HepG2 (cell line): ENCODE results near the gene ZMYND19. TPM values are rescaled to one million over a fixed set of nuclear protein-coding genes. Genes with fewer than 3 reads are reported as not detected.

Experiments used
- HIVEP1 ChIP-seq: sonication (generic); formaldehyde crosslinking; IDR thresholded peaks from 2 replicates; pipeline ENCODE4 v1.4.0; 2020; ENCODE audit warnings: mild to moderate bottlenecking, missing genetic modification reagents
- KLF15 ChIP-seq: sonication (generic); formaldehyde crosslinking; IDR thresholded peaks from 2 replicates; pipeline ENCODE4 v1.8.1; 2023; ENCODE audit warnings: borderline replicate concordance, mild to moderate bottlenecking, inconsistent platforms, missing genetic modification reagents, mixed read lengths
- RAD51 ChIP-seq: fragments of 450-650 bp; IDR thresholded peaks from 2 replicates; pipeline ENCODE4 v1.6.1; 2016; ENCODE audit warnings: borderline replicate concordance
- THAP11 ChIP-seq: IDR thresholded peaks from 2 replicates; pipeline ENCODE4 v1.6.1; 2016; ENCODE audit warnings: missing biosample characterization, missing genetic modification reagents
- ZBTB20 ChIP-seq: sonication (generic); formaldehyde crosslinking; IDR thresholded peaks from 2 replicates; pipeline ENCODE4 v1.8.1; 2023; ENCODE audit warnings: missing genetic modification reagents, low read depth, mild to moderate bottlenecking, borderline replicate concordance
- ZFP41 ChIP-seq: sonication (generic); formaldehyde crosslinking; IDR thresholded peaks from 2 replicates; pipeline ENCODE4 v1.4.0; 2020; ENCODE audit warnings: mild to moderate bottlenecking, missing genetic modification reagents, borderline replicate concordance
- ZMYM4 ChIP-seq: sonication (generic); formaldehyde crosslinking; IDR thresholded peaks from 2 replicates; pipeline ENCODE4 v1.8.1; 2023; ENCODE audit warnings: mild to moderate bottlenecking, missing genetic modification reagents
- ZNF296 ChIP-seq: sonication (generic); formaldehyde crosslinking; conservative IDR thresholded peaks from 2 replicates; pipeline ENCODE4 v1.5.0; 2020; ENCODE audit warnings: mild to moderate bottlenecking, missing genetic modification reagents
- ZNF883 ChIP-seq: sonication (generic); formaldehyde crosslinking; IDR thresholded peaks from 2 replicates; pipeline ENCODE4 v1.5.1; 2020; ENCODE audit warnings: mild to moderate bottlenecking, missing genetic modification reagents; ENCODE audit errors: not compliant biosample characterization
- ZNF891 ChIP-seq: sonication (generic); formaldehyde crosslinking; IDR thresholded peaks from 2 replicates; pipeline ENCODE4 v1.5.0; 2020; ENCODE audit warnings: mild to moderate bottlenecking, missing genetic modification reagents
- polyA plus RNA-seq, 8 experiments: library from polyadenylated mRNA; depleted of rRNA in 3 of 8; stranded (reverse) in 7 of 8; unstranded in 1 of 8; fragments of >200 nt; fragmentation: Illumina TruSeq in 4 of 8; extraction: Trizol in 4 of 8; gene quantifications; 2 replicates each; pipeline versions ENCODE4 v1.2.1 to v1.2.3, GENCODE V29; 2011 to 2016; ENCODE audit warnings: low read depth in 4 of 8, missing spikeins in 1 of 8, mixed read lengths in 1 of 8; ENCODE audit not compliant: insufficient read depth in 1 of 8
- total RNA-seq, 5 experiments: library from RNA; depleted of rRNA; stranded (reverse); fragments of >200 nt; fragmentation: Illumina TruSeq; extraction: Trizol; gene quantifications; 2 replicates each; pipeline ENCODE4 v1.2.3, GENCODE V29; 2016; ENCODE audit warnings: low read depth in 1 of 5
- TF ChIP-seq, protein P1 (sequence below): sonication (generic); formaldehyde crosslinking; IDR thresholded peaks from 2 replicates; pipeline ENCODE4 v1.4.0; 2020; ENCODE audit warnings: mild to moderate bottlenecking, missing genetic modification reagents
- TF ChIP-seq, protein P2 (sequence below): sonication (generic); formaldehyde crosslinking; IDR thresholded peaks from 2 replicates; pipeline ENCODE4 v1.4.0; 2020; ENCODE audit warnings: mild to moderate bottlenecking, missing genetic modification reagents
- TF ChIP-seq, protein P3 (sequence below): sonication (generic); formaldehyde crosslinking; IDR thresholded peaks from 2 replicates; pipeline ENCODE4 v1.4.0; 2020; ENCODE audit warnings: missing genetic modification reagents

The ZMYND19 gene
- total and polyA plus RNA-seq, 2 of the 13 experiments (the other 11 are each of a cell fraction or from before 2014, with no cell fraction given) = 21.3 to 38.7 TPM

DNA sequence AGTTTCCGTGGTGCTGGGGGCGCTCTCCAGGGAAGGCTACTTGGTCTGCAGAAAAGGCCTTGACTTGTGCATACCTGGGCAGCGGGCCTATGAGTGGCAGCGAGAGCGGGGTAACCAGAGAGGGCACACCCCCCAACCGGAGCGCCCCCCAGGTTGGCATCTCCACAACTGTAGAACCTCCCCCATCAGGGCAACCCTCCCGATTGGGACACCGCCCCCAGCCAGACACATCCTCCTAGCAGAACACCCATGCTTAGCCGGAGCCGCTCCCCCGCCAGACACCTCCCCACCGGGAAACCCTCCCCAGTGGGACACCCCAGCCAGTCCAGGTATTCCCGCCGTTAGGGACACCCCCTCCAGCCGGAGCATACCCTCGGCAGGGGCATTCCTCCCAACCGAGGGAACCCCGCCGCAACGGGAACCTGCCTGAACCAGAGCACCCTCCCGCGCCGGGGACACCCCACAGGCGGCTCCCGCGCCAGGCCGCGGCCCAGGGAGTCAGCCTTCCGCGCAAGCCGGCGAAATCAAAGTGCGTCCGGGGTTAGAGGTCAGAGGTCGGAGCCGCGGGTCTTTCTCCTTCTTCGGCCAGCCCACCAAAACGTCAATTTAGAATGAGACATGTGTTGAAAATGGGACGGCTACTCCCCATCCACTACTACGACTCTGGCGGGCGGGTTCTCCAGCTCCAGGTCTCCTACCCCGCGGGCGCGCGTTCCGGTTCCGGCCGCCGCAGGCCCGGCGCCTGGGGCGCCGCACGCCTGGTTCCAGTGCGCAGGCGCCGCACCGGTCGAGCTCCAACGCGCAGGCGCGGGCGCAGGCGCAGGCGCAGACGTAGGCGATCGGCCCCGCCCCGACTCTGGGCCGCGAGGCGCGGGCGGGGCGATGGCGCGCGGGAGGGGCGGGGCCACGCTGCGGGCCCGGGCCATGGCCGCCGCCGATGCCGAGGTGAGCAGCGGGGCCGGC lies 28.1 kb upstream of the ZMYND19 start, which contains the start of gene EHMT1 (continued):
- TF ChIP-seq, protein P1, sequence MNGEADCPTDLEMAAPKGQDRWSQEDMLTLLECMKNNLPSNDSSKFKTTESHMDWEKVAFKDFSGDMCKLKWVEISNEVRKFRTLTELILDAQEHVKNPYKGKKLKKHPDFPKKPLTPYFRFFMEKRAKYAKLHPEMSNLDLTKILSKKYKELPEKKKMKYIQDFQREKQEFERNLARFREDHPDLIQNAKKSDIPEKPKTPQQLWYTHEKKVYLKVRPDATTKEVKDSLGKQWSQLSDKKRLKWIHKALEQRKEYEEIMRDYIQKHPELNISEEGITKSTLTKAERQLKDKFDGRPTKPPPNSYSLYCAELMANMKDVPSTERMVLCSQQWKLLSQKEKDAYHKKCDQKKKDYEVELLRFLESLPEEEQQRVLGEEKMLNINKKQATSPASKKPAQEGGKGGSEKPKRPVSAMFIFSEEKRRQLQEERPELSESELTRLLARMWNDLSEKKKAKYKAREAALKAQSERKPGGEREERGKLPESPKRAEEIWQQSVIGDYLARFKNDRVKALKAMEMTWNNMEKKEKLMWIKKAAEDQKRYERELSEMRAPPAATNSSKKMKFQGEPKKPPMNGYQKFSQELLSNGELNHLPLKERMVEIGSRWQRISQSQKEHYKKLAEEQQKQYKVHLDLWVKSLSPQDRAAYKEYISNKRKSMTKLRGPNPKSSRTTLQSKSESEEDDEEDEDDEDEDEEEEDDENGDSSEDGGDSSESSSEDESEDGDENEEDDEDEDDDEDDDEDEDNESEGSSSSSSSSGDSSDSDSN = peak; percentile 57
- TF ChIP-seq, protein P2, sequence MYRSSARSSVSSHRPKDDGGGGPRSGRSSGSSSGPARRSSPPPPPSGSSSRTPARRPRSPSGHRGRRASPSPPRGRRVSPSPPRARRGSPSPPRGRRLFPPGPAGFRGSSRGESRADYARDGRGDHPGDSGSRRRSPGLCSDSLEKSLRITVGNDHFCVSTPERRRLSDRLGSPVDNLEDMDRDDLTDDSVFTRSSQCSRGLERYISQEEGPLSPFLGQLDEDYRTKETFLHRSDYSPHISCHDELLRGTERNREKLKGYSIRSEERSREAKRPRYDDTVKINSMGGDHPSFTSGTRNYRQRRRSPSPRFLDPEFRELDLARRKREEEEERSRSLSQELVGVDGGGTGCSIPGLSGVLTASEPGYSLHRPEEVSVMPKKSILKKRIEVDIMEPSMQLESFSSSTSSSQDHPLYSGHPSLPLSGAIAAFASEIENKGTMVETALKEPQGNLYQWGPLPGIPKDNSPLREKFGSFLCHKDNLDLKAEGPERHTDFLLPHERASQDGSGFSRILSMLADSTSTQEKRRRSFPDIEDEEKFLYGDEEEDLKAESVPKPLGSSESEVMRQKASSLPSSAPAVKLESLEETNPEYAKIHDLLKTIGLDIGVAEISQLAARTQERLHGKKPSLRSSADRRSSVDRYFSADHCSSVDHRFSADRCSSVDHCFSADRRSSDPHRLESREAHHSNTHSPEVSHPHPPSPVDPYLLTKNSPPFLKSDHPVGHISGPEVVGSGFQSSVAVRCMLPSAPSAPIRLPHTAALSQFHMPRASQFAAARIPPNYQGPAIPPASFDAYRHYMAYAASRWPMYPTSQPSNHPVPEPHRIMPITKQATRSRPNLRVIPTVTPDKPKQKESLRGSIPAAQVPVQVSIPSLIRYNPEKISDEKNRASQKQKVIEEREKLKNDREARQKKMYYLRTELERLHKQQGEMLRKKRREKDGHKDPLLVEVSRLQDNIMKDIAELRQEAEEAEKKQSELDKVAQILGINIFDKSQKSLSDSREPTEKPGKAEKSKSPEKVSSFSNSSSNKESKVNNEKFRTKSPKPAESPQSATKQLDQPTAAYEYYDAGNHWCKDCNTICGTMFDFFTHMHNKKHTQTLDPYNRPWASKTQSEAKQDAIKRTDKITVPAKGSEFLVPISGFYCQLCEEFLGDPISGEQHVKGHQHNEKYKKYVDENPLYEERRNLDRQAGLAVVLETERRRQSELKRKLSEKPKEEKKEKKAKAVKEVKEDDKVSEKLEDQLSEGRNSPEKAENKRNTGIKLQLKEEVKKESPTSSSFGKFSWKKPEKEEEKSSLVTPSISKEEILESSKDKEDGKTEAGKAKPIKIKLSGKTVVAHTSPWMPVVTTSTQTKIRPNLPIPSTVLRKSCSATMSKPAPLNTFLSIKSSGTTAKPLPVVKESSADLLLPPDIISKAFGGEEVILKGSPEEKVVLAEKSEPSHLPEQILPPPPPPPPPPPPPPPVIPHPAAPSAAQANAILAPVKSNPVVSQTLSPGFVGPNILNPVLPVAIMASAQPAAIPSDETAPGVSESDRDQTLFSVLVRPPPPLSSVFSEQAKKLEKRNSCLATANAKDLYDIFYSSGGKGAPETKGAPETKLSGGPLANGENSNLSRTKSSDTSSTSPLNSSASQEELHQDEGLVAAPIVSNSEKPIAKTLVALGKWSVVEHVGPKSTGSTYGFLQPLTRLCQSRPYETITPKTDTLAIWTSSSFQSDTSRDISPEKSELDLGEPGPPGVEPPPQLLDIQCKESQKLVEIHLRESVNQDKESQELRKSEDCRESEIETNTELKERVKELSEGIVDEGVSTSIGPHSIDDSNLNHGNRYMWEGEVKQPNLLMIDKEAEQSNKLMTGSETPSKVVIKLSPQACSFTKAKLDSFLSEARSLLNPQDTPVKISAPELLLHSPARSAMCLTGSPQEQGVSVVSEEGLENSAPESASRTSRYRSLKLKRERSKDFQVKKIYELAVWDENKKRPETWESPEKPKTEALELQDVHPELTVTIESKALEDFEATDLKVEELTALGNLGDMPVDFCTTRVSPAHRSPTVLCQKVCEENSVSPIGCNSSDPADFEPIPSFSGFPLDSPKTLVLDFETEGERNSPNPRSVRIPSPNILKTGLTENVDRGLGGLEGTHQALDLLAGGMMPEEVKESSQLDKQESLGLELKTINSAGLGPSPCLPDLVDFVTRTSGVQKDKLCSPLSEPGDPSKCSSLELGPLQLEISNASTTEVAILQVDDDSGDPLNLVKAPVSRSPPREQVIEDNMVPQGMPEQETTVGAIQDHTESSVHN = no peak
- TF ChIP-seq HIVEP1 (CRISPR knock-in tag) = peak; percentile 76
- peak; percentile 85 for TF ChIP-seq THAP11 (CRISPR knock-in tag)
- TF ChIP-seq, protein P3, sequence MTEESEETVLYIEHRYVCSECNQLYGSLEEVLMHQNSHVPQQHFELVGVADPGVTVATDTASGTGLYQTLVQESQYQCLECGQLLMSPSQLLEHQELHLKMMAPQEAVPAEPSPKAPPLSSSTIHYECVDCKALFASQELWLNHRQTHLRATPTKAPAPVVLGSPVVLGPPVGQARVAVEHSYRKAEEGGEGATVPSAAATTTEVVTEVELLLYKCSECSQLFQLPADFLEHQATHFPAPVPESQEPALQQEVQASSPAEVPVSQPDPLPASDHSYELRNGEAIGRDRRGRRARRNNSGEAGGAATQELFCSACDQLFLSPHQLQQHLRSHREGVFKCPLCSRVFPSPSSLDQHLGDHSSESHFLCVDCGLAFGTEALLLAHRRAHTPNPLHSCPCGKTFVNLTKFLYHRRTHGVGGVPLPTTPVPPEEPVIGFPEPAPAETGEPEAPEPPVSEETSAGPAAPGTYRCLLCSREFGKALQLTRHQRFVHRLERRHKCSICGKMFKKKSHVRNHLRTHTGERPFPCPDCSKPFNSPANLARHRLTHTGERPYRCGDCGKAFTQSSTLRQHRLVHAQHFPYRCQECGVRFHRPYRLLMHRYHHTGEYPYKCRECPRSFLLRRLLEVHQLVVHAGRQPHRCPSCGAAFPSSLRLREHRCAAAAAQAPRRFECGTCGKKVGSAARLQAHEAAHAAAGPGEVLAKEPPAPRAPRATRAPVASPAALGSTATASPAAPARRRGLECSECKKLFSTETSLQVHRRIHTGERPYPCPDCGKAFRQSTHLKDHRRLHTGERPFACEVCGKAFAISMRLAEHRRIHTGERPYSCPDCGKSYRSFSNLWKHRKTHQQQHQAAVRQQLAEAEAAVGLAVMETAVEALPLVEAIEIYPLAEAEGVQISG = peak; percentile 72
- 0 out of 2 replicates have a peak, but pooled peaks have one; percentile 43 for TF ChIP-seq ZMYM4
- no peak for TF ChIP-seq RAD51
- peak; percentile 18; the same call in 1 of the 2 replicates for TF ChIP-seq ZNF891 (CRISPR knock-in tag)
- TF ChIP-seq ZNF883 (CRISPR knock-in tag) = peak; percentile 72
- no peak for TF ChIP-seq KLF15 (CRISPR knock-in tag)
- TF ChIP-seq ZBTB20 (CRISPR knock-in tag) = peak; percentile 39; the same call in 1 of the 2 replicates
- no peak for TF ChIP-seq ZNF296 (CRISPR knock-in tag)
- TF ChIP-seq ZFP41 (CRISPR knock-in tag) = no peak
